Measurements from ENCODE around the gene C1S. TPM values are rescaled to one million over a fixed set of nuclear protein-coding genes. Genes with fewer than 3 reads are reported as not detected.

C1S gene
- total RNA-seq, 2 donors from 2014 or later: 105 to 157 TPM

- Histone ChIP-seq H3K27ac (no peak overlapping the region), H3K4me1 (peaks cover 34% of the 10 kb centered on the region), H3K9me3 (no peaks in the 10 kb centered on the region), H3K27me3 (no peaks in the 10 kb centered on the region), H3K36me3 (replicated peaks in 1 of 2; ENCODE audit: insufficient read depth in 1 of 2, low read depth in 2 of 2) (peaks cover 4 to 8% of the 10 kb centered on the region in 2 donors), H3K4me3 (no peak overlapping the region)
- TF ChIP-seq CTCF (IDR thresholded peaks at IDR 0.05) (no peak), POLR2A (IDR thresholded peaks at IDR 0.05) (no peak)
- no peak for ATAC-seq
- 52 to 64% methylated on average over 10 to 23 of the region's 26 CpGs for WGBS, 2 donors
- intact Hi-C loops (cut with DNase I): no loop called here
- no peak for DNase-seq
Measured at GRCh38 chr12:7096006-7096932, 35.8 kb downstream of the C1S start.

- Histone ChIP-seq H3K36me3 (replicated peaks in 1 of 2; ENCODE audit: insufficient read depth in 1 of 2, low read depth in 2 of 2) (peaks cover 4 to 8% of the 10 kb centered on the region in 2 donors), H3K27me3 (no peaks in the 10 kb centered on the region), H3K9me3 (no peaks in the 10 kb centered on the region), H3K4me3 (no peak overlapping the region), H3K4me1 (peaks cover 32% of the 10 kb centered on the region), H3K27ac (no peak overlapping the region)
- DNase-seq (no peak), ATAC-seq (no peak)
- TF ChIP-seq POLR2A (IDR thresholded peaks at IDR 0.05): no peak
- TF ChIP-seq CTCF (IDR thresholded peaks at IDR 0.05): no peak
- intact Hi-C loops (cut with DNase I): no loop called here
- WGBS, 2 donors: 79 to 82% methylated on average over 14 to 19 of the region's 19 CpGs
Measured at GRCh38 chr12:7096979-7097378, 36.5 kb downstream of the C1S start.

GRCh38 chr12:7099290-7099996, 38.9 kb downstream of the C1S start:
- intact Hi-C loops (cut with DNase I): no loop called here

GRCh38 chr12:7100239-7100638, 39.7 kb downstream of the C1S start:
- H3K27ac ChIP-seq: no peak overlapping the region
- DNase-seq (no peak), ATAC-seq (no peak)
- H3K36me3 ChIP-seq (replicated peaks in 1 of 2; ENCODE audit: insufficient read depth in 1 of 2, low read depth in 2 of 2): peaks cover 4 to 10% of the 10 kb centered on the region in 2 donors
- no peaks in the 10 kb centered on the region for H3K9me3 ChIP-seq
- H3K4me3 ChIP-seq: no peak overlapping the region
- WGBS, 2 donors: 80 to 87% methylated on average over 4 of the region's 4 CpGs
- H3K4me1 ChIP-seq: peaks cover 11% of the 10 kb centered on the region
- TF ChIP-seq CTCF (IDR thresholded peaks at IDR 0.05) (no peak), POLR2A (IDR thresholded peaks at IDR 0.05) (no peak)
- no peaks in the 10 kb centered on the region for H3K27me3 ChIP-seq
- intact Hi-C loops (cut with DNase I): no loop called here

More at GRCh38 chr12:7099290-7099996, 38.9 kb downstream of the C1S start:
- Histone ChIP-seq H3K27ac (no peak overlapping the region), H3K4me3 (no peak overlapping the region), H3K27me3 (no peaks in the 10 kb centered on the region), H3K36me3 (replicated peaks in 1 of 2; ENCODE audit: insufficient read depth in 1 of 2, low read depth in 2 of 2) (peaks cover 4 to 10% of the 10 kb centered on the region in 2 donors), H3K4me1 (peaks cover 11% of the 10 kb centered on the region), H3K9me3 (no peaks in the 10 kb centered on the region)
- TF ChIP-seq CTCF (IDR thresholded peaks at IDR 0.05) (no peak), POLR2A (IDR thresholded peaks at IDR 0.05) (no peak)
- 71 to 83% methylated on average over 9 of the region's 9 CpGs for WGBS, 2 donors
- ATAC-seq (no peak), DNase-seq (no peak)

All from body of pancreas (tissue), 4 donors.